HG02938 (cell line): ENCODE data around the gene EXOC7.
"Not testable (repeated sequence)": the region's sequence is repeated elsewhere in the genome, so short reads cannot be mapped to it uniquely, and the experiment has no call there.

Experiments
- ATAC-seq: cut with Tn5 transposase; IDR thresholded peaks from one replicate; pipeline ENCODE4 v1.9.1; 2021; ENCODE audit warnings: mild to moderate bottlenecking, moderate library complexity; ENCODE audit not compliant: unreplicated experiment

The EXOC7 gene

GRCh38 chr17:76088868-76089576, 14.6 kb downstream of the EXOC7 start:
- ATAC-seq, result no peak

- no peak for ATAC-seq
Observed at GRCh38 chr17:76088041-76088867, 15.3 kb downstream of the EXOC7 start.

- ATAC-seq, result no peak
Observed at GRCh38 chr17:76087531-76087930, 16.1 kb downstream of the EXOC7 start.

GRCh38 chr17:76086384-76086783, 17.2 kb downstream of the EXOC7 start:
- no peak for ATAC-seq

- ATAC-seq, result no peak
Observed at GRCh38 chr17:76085731-76086366, 17.7 kb downstream of the EXOC7 start.

- ATAC-seq, result no peak
Observed at GRCh38 chr17:76085066-76085730, 18.4 kb downstream of the EXOC7 start.

- ATAC-seq, result no peak
Observed at GRCh38 chr17:76083536-76084182, 19.9 kb downstream of the EXOC7 start.

- ATAC-seq, result no peak
Observed at GRCh38 chr17:76082326-76083251, 21.0 kb downstream of the EXOC7 start.

- ATAC-seq, result no peak
Observed at GRCh38 chr17:76081295-76082210, 22.0 kb downstream of the EXOC7 start.

- no peak for ATAC-seq
Observed at GRCh38 chr17:76080768-76081287, 22.8 kb downstream of the EXOC7 start.

- no peak for ATAC-seq
Observed at GRCh38 chr17:76079956-76080767, 23.4 kb downstream of the EXOC7 start.

- no peak for ATAC-seq
Observed at GRCh38 chr17:76079535-76079955, 24.0 kb downstream of the EXOC7 start.

GRCh38 chr17:76078860-76079534, 24.6 kb downstream of the EXOC7 start, which contains the start of gene ZACN:
Gene ZACN, plus strand, starts transcription at chr17:76079182. Its CDS starts 83 bp downstream, at chr17:76079265.
- ATAC-seq, result no peak

- ATAC-seq, result not testable (repeated sequence)
Observed at GRCh38 chr17:76078370-76078769, 25.2 kb downstream of the EXOC7 start.

GRCh38 chr17:76077584-76078110, 25.9 kb downstream of the EXOC7 start:
- no peak for ATAC-seq

GRCh38 chr17:76076765-76077583, 26.6 kb downstream of the EXOC7 start:
- no peak for ATAC-seq
